Measurements from ENCODE around the gene BRICD5. TPM values are rescaled to one million over a fixed set of nuclear protein-coding genes. Genes with fewer than 3 reads are reported as not detected.
"Not testable (repeated sequence)": the region's sequence is repeated elsewhere in the genome, so short reads cannot be mapped to it uniquely, and the experiment has no call there.

Gene BRICD5
- total RNA-seq, 1 donor from 2014 or later, result 15.2 TPM

- peak; percentile 99 for DNase-seq (ENCODE audit: low spot score)
Measured at GRCh38 chr16:2223221-2223941, 12.7 kb upstream of the BRICD5 start, which contains the start of gene E4F1. Gene E4F1 (plus strand): TSS chr16:2223591. CDS start chr16:2223614, 23 bp downstream.

DNA sequence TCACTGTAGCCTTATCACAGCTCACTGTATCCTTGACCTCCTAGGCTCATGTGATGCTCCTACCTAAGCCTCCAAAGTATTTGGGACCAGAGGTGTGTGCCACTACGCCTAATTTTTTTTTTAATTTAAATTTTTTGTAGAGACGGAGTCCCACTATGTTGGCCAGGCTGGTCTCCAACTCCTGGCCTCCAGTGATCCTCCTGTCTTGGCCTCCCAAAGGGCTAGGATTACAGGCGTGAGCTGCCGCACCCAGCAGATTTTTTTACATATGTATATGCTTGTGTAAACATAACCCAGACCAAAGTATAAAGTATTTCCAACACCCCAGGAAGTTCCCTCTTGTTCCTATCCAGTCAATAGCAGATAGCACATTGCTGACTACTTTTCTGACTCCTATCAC is 5.7 kb upstream of the BRICD5 start:
- no peak for DNase-seq (ENCODE audit: low spot score)

DNA sequence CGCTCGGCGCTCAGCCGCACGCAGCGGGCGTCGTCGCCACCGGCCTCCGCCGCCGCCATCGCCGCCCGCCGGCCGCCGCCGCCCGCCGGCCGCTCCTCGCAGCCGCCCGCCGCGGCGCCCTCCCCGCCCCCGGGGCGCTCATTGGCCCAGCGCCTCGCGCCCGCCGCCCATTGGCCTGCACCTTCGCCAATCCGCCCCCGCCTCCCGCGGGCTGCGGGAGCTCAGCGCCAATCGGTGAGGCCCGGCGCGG is 4.0 kb upstream of the BRICD5 start, which contains the start of gene PGP:
Gene PGP, minus strand, starts transcription at position 122 of the 250 bp plus-strand sequence. Its CDS starts 63 bp downstream, at position 59.
- no peak for DNase-seq (ENCODE audit: low spot score)

- DNase-seq (ENCODE audit: low spot score), result no peak
Measured at GRCh38 chr16:2213817-2214718, 3.4 kb upstream of the BRICD5 start.

DNA sequence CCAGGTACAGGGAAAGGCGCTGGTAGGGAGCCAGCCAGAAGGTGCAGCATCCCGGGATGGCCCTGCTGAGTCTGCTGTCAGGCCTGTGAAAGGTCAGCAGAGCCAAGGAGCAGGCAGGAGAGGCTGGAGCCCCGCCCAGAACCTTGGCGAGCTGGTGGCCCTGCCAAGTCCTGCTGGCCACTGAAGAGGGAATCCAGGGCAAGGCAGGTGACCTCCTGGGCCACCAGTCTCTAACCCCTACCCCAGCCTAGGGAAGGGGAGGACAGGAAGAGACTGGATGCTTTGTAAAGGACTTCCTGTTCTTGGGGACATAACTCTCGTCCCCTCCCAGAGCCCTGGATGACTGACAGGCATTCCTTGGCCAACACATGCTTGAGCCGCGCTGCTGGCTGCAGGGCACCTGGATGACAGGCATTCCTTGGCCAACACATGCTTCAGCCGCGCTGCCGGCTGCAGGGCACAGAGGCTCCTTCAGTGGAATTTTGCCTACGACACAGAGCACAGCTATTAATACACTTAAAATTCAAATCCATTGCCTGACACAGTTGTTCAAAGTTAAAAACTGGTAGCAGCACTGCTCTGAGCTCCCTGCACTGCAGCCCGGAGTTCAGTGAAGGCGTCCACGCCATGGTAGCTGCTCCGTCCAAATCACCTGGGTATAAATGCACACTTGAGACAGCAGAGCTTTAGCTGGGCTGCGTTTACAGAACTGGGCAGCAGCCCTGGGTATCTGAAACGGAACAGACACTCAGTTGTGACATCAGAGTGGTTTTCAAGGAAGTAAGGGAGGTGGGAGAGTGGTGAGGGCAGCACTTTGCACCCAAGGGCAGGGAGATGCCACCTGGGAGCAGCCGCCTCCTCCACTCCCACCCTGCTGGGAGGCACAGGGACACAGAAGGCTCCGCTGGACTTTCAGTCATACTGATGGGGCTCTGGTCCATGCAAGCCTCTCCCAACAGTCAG is 2.0 kb upstream of the BRICD5 start:
- DNase-seq (ENCODE audit: low spot score), result no peak

- DNase-seq (ENCODE audit: low spot score), result no peak
Measured at GRCh38 chr16:2211923-2212347, 1.3 kb upstream of the BRICD5 start.

DNA sequence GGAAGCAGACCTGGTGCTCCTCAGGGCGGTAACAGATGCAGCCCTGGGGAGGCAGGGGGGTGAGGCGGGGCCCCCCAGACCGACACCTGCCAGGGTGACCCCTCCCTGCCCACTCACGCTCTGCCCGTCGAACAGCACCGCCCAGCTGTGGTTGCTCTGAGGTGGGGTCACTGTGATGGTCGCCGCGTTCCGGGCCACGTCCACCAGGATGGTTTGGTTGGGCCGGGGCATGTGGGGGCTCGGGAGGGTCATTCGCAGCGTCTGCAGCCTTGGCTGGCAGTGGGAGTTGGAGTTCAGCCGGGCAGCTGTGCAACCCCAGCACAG is 692 bp downstream of the BRICD5 start:
- no peak for DNase-seq (ENCODE audit: low spot score)

GRCh38 chr16:2209258-2210008 is 1.2 kb downstream of the BRICD5 start:
- DNase-seq (ENCODE audit: low spot score), result no peak

DNA sequence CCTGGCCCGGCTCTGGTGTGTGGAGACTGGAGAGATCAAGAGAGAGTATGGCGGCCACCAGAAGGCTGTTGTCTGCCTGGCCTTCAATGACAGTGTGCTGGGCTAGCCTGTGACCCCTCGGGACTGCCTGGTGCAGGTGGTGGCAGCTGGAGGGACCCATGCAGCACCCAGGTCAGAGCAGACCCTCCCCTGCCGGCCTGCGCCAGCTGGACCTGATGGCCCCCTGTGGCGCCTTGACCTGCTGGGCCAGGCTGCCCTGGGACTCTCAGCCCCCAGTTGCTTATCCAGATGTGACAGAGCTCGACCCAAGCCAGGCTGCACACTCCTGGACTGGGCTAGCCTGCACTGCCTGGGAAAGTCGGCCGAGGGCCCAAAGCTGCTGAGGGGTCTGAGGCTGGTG is 1.9 kb downstream of the BRICD5 start:
- DNase-seq (ENCODE audit: low spot score), result no peak

GRCh38 chr16:2208308-2208707 is 2.4 kb downstream of the BRICD5 start:
- no peak for DNase-seq (ENCODE audit: low spot score)

DNA sequence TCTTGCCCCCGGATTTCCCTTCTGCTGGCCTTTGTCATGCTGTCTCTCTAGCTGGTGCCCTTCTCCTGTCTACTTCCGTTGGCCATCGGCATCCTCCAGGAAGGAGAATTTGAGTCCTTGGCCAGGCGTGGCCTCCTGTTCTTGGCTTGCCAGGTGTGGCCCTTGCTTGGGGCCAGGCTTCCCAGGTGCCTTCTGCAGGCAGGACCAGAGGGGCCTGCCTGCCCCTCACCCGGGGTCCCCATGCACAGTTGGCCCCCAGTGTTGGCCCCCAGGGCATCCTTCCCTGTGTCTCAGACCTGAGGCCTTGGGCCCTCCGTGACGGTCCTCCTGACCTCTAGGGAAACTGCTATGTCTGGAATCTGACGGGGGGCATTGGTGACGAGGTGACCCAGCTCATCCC is 2.8 kb downstream of the BRICD5 start:
- DNase-seq (ENCODE audit: low spot score), result no peak

DNA sequence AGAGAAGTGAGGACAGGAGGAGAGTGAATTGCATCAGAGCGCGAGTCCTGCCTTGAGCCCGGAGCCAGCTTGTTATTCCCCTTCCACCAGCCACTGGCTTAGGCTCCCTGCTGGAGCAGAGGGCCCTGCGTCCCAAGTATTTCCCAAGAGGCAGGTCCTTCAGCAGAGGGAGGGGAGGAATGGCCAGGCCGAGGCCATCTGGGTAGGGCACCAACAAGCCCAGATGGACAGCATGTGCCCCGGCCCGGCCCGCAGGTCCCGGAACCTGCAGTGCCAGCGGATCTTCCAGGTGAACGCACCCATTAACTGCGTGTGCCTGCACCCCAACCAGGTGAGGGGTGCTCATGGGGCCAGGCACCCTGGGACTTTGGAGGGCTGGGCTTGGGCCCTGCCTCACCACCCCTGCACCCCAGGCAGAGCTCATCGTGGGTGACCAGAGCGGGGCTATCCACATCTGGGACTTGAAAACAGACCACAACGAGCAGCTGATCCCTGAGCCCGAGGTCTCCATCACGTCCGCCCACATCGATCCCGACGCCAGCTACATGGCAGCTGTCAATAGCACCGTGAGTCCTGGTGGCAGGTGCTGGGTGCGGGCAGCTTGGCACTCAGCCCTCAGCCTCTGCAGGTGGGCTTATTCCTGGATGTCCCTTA is 3.8 kb downstream of the BRICD5 start:
- no peak for DNase-seq (ENCODE audit: low spot score)

- no peak for DNase-seq (ENCODE audit: low spot score)
Measured at GRCh38 chr16:2206420-2206779, 4.3 kb downstream of the BRICD5 start.

DNA sequence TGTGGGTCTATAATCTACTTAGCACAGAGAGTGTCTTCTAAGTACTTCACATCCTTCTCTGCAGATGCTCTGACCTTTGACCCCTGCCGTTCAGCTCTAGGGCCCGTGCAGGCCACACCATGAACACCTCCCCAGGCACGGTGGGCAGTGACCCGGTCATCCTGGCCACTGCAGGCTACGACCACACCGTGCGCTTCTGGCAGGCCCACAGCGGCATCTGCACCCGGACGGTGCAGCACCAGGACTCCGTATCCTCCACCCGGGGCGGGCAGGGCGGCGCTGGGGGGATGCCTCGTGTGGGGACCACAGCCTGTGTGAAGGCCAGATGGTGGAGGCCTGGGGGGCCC is 4.7 kb downstream of the BRICD5 start:
- no peak for DNase-seq (ENCODE audit: low spot score)

GRCh38 chr16:2205104-2205966 is 5.3 kb downstream of the BRICD5 start, which contains the start of gene MLST8:
Gene MLST8 (plus strand): TSS chr16:2205454. CDS start chr16:2206086, 632 bp downstream.
- DNase-seq (ENCODE audit: low spot score), result peak; percentile 85

- DNase-seq (ENCODE audit: low spot score), result no peak
Measured at GRCh38 chr16:2204416-2205103, 6.1 kb downstream of the BRICD5 start.

DNA sequence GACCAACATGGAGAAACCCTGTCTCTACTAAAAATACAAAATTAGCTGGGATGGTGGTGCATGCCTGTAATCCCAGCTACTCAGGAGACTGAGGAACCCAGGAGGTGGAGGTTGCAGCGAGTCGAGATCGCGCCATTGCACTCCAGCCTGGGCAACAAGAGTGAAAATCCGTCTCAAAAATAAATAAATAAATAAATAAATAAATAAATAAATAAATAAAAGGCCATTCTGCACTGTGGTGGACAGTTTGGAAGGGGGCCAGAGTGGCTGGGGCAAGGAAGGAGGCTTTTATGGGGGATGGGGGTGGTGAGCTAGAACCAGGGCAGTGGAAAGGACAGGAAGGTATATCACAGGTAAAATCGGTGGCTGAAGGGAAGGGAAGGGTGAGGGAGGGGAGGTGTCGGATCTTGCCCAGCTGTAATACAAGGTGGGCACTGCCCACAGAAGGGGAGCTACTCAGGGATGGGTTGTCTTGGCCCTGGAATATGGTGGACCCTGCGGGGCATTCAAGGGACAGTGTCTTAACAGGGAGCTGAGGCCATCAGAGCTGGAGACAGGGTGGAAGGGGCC is 7.5 kb downstream of the BRICD5 start:
- DNase-seq (ENCODE audit: low spot score), result not testable (repeated sequence)

GRCh38 chr16:2200313-2200712 is 10.3 kb downstream of the BRICD5 start:
- DNase-seq (ENCODE audit: low spot score), result no peak

GRCh38 chr16:2199621-2200139 is 11.0 kb downstream of the BRICD5 start:
- no peak for DNase-seq (ENCODE audit: low spot score)

Measured in mucosa of gallbladder (tissue), 1 donor.